GM12878 (cell line): Measurements from ENCODE around the gene NFATC3. TPM values are rescaled to one million over a fixed set of nuclear protein-coding genes. Genes with fewer than 3 reads are reported as not detected.

ENCODE experiments used
- ATAC-seq: fragments of 200-7000 bp; cut with Tn5 transposase; 3 replicates; pipeline ENCODE4 v1.9.1; 2020; ENCODE audit warnings: mild to moderate bottlenecking, moderate library complexity
- BruUV-seq: library from RNA; stranded (reverse); fragments of 400-500 nt; replicated peaks from 2 replicates; lab custom pipeline; 2021; lab: Mats Ljungman, UMichigan
- CTCF ChIA-PET: fragments of 300-600 bp; sonication (Branson Sonifier 250); formaldehyde crosslinking; extraction: SDS; loops from one replicate; lab custom pipeline; 2021; ENCODE audit warnings: inconsistent platforms; lab: Yijun Ruan, JAX
- POLR2A ChIA-PET: fragments of 350-600 bp; formaldehyde crosslinking; extraction: SDS; loops from one replicate; lab custom pipeline; 2021; ENCODE audit warnings: inconsistent platforms; lab: Charles Lee
- RAD21 ChIA-PET: fragments of 300-600 bp; sonication (Branson Sonifier 250); formaldehyde crosslinking; loops from one replicate; lab custom pipeline; 2023; ENCODE audit warnings: antibody characterized with exemption; ENCODE audit not compliant: unreplicated experiment; lab: Charles Lee
- SMC1A ChIA-PET: fragments of 300-600 bp; sonication (Branson Sonifier 250); formaldehyde crosslinking; loops from one replicate; lab custom pipeline; 2023; ENCODE audit not compliant: unreplicated experiment, uncharacterized antibody; lab: Charles Lee
- DNase-seq: peaks from one replicate; pipeline ENCODE4 v3.0.0-alpha.2; 2011; ENCODE audit warnings: low read depth, low spot score
- FAIRE-seq: peaks from 3 replicates; lab custom pipeline; 2011; peaks lifted over from hg19 to GRCh38; lab: Jason Lieb, UNC
- H2AFZ ChIP-seq: 2 replicates; pipeline ENCODE4 v1.6.0; 2011; ENCODE audit warnings: low read depth, low read length, control low read depth; ENCODE audit not compliant: control insufficient read depth
- H3K27ac ChIP-seq: 2 replicates; pipeline ENCODE4 v1.5.1; 2011; ENCODE audit warnings: control low read depth; ENCODE audit not compliant: control insufficient read depth, insufficient read depth
- H3K27me3 ChIP-seq, 2 experiments: replicated peaks in 1 of 2; 2 replicates each; pipeline versions ENCODE4 v1.6.0 to v1.6.1; 2011; ENCODE audit warnings: low read length in 1 of 2; ENCODE audit not compliant: control insufficient read depth in 2 of 2, insufficient read depth in 2 of 2
- H3K36me3 ChIP-seq, 2 experiments: 2 replicates each; pipeline ENCODE4 v1.5.1; 2011; ENCODE audit warnings: low read length in 1 of 2; ENCODE audit not compliant: control insufficient read depth in 2 of 2, insufficient read depth in 2 of 2
- H3K4me1 ChIP-seq: 2 replicates; pipeline ENCODE4 v1.6.1; 2011; ENCODE audit warnings: mild to moderate bottlenecking, low read length, moderate library complexity, mixed read lengths; ENCODE audit not compliant: control insufficient read depth, insufficient read depth
- H3K4me2 ChIP-seq: 2 replicates; pipeline ENCODE4 v1.6.0; 2011; ENCODE audit warnings: control low read depth; ENCODE audit not compliant: control insufficient read depth, insufficient read depth
- H3K4me3 ChIP-seq: fragments of 200-600 bp; sonication (generic); 2 replicates; pipeline ENCODE4 v1.5.1; 2016
- H3K79me2 ChIP-seq: 2 replicates; pipeline ENCODE4 v1.6.0; 2011; ENCODE audit warnings: low read length; ENCODE audit not compliant: control insufficient read depth, insufficient read depth
- H3K9ac ChIP-seq: 2 replicates; pipeline ENCODE4 v1.8.0; 2011; ENCODE audit warnings: low read length, control low read depth, mixed read lengths; ENCODE audit not compliant: control insufficient read depth, insufficient read depth
- H3K9me3 ChIP-seq: replicated peaks from 3 replicates; pipeline ENCODE4 v1.5.1; 2011; ENCODE audit warnings: mild to moderate bottlenecking, low read length; ENCODE audit not compliant: control insufficient read depth, insufficient read depth
- H4K20me1 ChIP-seq: 2 replicates; pipeline ENCODE4 v1.6.0; 2011; ENCODE audit not compliant: control insufficient read depth, insufficient read depth
- BACH1 ChIP-seq: fragments of 450-650 bp; IDR thresholded peaks from 2 replicates; pipeline ENCODE4 v1.6.1; 2017; ENCODE audit warnings: mild to moderate bottlenecking, borderline replicate concordance
- BHLHE40 ChIP-seq, 2 experiments: fragments of 450-650 bp in 1 of 2; IDR thresholded peaks; 2 replicates each; pipeline ENCODE4 v1.6.1; 2011 to 2017; ENCODE audit warnings: low read depth in 2 of 2, borderline replicate concordance in 1 of 2, improper control_type of control experiment in 1 of 2, low read length in 1 of 2, mild to moderate bottlenecking in 1 of 2
- EED ChIP-seq: sonication (generic); IDR thresholded peaks from 2 replicates; pipeline ENCODE4 v1.6.1; 2016; ENCODE audit warnings: antibody characterized with exemption, low read depth
- FOXK2 ChIP-seq: fragments of 450-650 bp; IDR thresholded peaks from 2 replicates; pipeline ENCODE4 v1.6.1; 2017; ENCODE audit warnings: mild to moderate bottlenecking, moderate library complexity
- MAX ChIP-seq: IDR thresholded peaks from 2 replicates; pipeline ENCODE4 v1.6.1; 2012; ENCODE audit warnings: low read depth, low read length, improper control_type of control experiment
- PAX5 ChIP-seq: IDR thresholded peaks from 2 replicates; pipeline ENCODE4 v1.6.1; 2011; ENCODE audit warnings: low read depth, low read length, borderline replicate concordance
- SPI1 ChIP-seq: IDR thresholded peaks from 2 replicates; pipeline ENCODE4 v1.6.1; 2011; ENCODE audit warnings: low read depth, mild to moderate bottlenecking, low read length, moderate library complexity, borderline replicate concordance; ENCODE audit not compliant: insufficient read depth
- SREBF1 ChIP-seq: IDR thresholded peaks from 2 replicates; pipeline ENCODE4 v1.6.1; 2012; ENCODE audit warnings: mild to moderate bottlenecking, low read length
- YY1 ChIP-seq: IDR thresholded peaks from 2 replicates; pipeline ENCODE4 v1.6.1; 2011; ENCODE audit warnings: low read depth, mild to moderate bottlenecking, low read length
- ZNF207 ChIP-seq: fragments of 450-650 bp; IDR thresholded peaks from 2 replicates; pipeline ENCODE4 v1.6.1; 2014; ENCODE audit warnings: antibody characterized with exemption, mild to moderate bottlenecking, borderline replicate concordance
- WGBS: methylation state at CpG from one replicate; pipeline ENCODE4 v1.1.6; 2016; ENCODE audit warnings: low lambda C conversion rate; ENCODE audit not compliant: insufficient replicate concordance, insufficient coverage; ENCODE audit errors: missing lambda C conversion rate; 5-methylcytosine and 5-hydroxymethylcytosine counted together
- in situ Hi-C: fragments of 300-500 bp; cut with MboI; formaldehyde crosslinking; loops from 9 replicates; pipeline ENCODE4 v1.14.3; 2018; ENCODE audit warnings: mixed read lengths
- intact Hi-C: fragments of 100-400 bp; cut with micrococcal nuclease; formaldehyde crosslinking; loops from one replicate; pipeline ENCODE4 v1.14.2; 2022; ENCODE audit not compliant: unreplicated experiment
- polyA plus RNA-seq, 11 experiments: library from polyadenylated mRNA; depleted of rRNA in 4 of 11; unstranded in 6 of 11; stranded (reverse) in 5 of 11; fragments of >200 nt; fragmentation: Nextera tagmentation in 4 of 11; fragmentation: Illumina TruSeq in 1 of 11; extraction: Ambion mirVana in 4 of 11; extraction: Trizol in 1 of 11; gene quantifications; 1 replicate in 1 of 11; 2 replicates in 10 of 11; pipeline versions ENCODE4 v1.2.1 to v1.2.3, GENCODE V29; 2011 to 2016; ENCODE audit warnings: inconsistent platforms in 2 of 11, missing spikeins in 2 of 11, low read depth in 1 of 11
- total RNA-seq, 4 experiments: library from RNA; depleted of rRNA in 3 of 4; stranded (reverse); fragments of >200 nt in 3 of 4; fragmentation: Illumina TruSeq in 1 of 4; extraction: Trizol in 1 of 4; gene quantifications; 2 replicates each; pipeline versions ENCODE4 v1.2.1 to v1.2.3, GENCODE V29; 2013 to 2021

NFATC3 gene
- total and polyA plus RNA-seq, 10 of the 15 experiments (the other 5 are each of a cell fraction or from before 2014, with no cell fraction given), result 4.2 to 37.6 (median 24.9) TPM

GRCh38 chr16:68083239-68083781 lies 1.9 kb upstream of the NFATC3 start (continued):
- no peak for TF ChIP-seq MAX

GRCh38 chr16:68083861-68084503 lies 1.2 kb upstream of the NFATC3 start:
- in situ Hi-C loops (no loop called here), intact Hi-C loops (no loop called here)
- H3K27ac ChIP-seq, result peak overlapping the region; percentile 86
- peak overlapping the region; percentile 89; the same call in 1 of the 2 replicates for H3K4me3 ChIP-seq
- no peak for ATAC-seq
- peaks cover 0 to 9% of the 10 kb centered on the region in 2 experiments; a peak in 2 of 4 replicates for H3K36me3 ChIP-seq
- H3K4me1 ChIP-seq, result peaks cover 27% of the 10 kb centered on the region
- H2AFZ ChIP-seq, result peak overlapping the region; percentile 83
- no peak for TF ChIP-seq PAX5
- peak; percentile 70; the same call in 1 of the 2 replicates for TF ChIP-seq SPI1
- no peak for TF ChIP-seq SREBF1
- TF ChIP-seq BACH1, result no peak
- TF ChIP-seq EED, result no peak
- TF ChIP-seq YY1, result no peak
- TF ChIP-seq ZNF207, result peak; percentile 20; the same call in 1 of the 2 replicates
- no peak for TF ChIP-seq BHLHE40 (IDR thresholded peaks at IDR 0.05; ENCODE audit: borderline replicate concordance in 1 of 2, low read depth in 2 of 2, low read length in 1 of 2)
- TF ChIP-seq FOXK2, result 0 out of 2 replicates have a peak, but pooled peaks have one; percentile 5
- H3K9ac ChIP-seq, result peak overlapping the region; percentile 90
- CTCF ChIA-PET, result interaction anchor here (0.7 to 8.8 kb wide), 15 partner anchors 10 to 243 kb away, joined by 3 to 109 read pairs (median 4); partner anchors contain the start of genes DDX28 and DUS2
- H4K20me1 ChIP-seq, result no peaks in the 10 kb centered on the region
- H3K27me3 ChIP-seq, result no peaks in the 10 kb centered on the region
- FAIRE-seq, result no peak
- SMC1A ChIA-PET, result interaction anchor here (1.0 to 6.6 kb wide), 12 partner anchors 8 to 188 kb away, joined by 3 to 67 read pairs (median 6); partner anchors contain the start of gene PSMB10
- 62% methylated on average over 21 of the region's 21 CpGs for WGBS
- H3K9me3 ChIP-seq, result no peaks in the 10 kb centered on the region
- DNase-seq, result no peak
- BruUV-seq, result TSS peak; percentile 62
- RAD21 ChIA-PET, result interaction anchor here (0.8 to 5.3 kb wide), 11 partner anchors 10 to 283 kb away, joined by 3 to 105 read pairs (median 7); no protein-coding TSS in a partner anchor
- peak overlapping the region; percentile 79 for H3K4me2 ChIP-seq
- H3K79me2 ChIP-seq, result peaks cover 32% of the 10 kb centered on the region
- POLR2A ChIA-PET, result interaction anchor here (0.6 to 6.1 kb wide), 14 partner anchors 9 to 386 kb away, joined by 3 to 135 read pairs (median 4); partner anchors contain the start of genes DDX28, DUS2, GFOD2 and PSMB10
